Measurements from ENCODE around the gene TPPP3. TPM values are rescaled to one million over a fixed set of nuclear protein-coding genes. Genes with fewer than 3 reads are reported as not detected.

Gene TPPP3
- total RNA-seq, 1 experiment from 2014 or later: 0.28 TPM

- no TSS peak for BruUV-seq (replicated peaks)
- Histone ChIP-seq H3K27ac (ENCODE audit: low read depth, low read length, poor library complexity, severe bottlenecking) (no peak overlapping the region), H3K36me3 (ENCODE audit: insufficient read depth, low read length, poor library complexity, severe bottlenecking) (no peaks in the 10 kb centered on the region), H3K27me3 (replicated peaks; ENCODE audit: insufficient read depth, low read depth, low read length, poor library complexity) (peaks cover 3% of the 10 kb centered on the region), H3K4me3 (ENCODE audit: low read depth, low read length, poor library complexity, severe bottlenecking) (no peak overlapping the region), H3K9me3 (ENCODE audit: low read depth, low read length, poor library complexity, severe bottlenecking) (no peaks in the 10 kb centered on the region), H3K4me1 (ENCODE audit: insufficient read depth, low read length, poor library complexity, severe bottlenecking) (peaks cover 4% of the 10 kb centered on the region)
- TF ChIP-seq CTCF (conservative IDR thresholded peaks at IDR 0.05; ENCODE audit: low read depth, low read length) (no peak), EZH2 (IDR thresholded peaks at IDR 0.05; ENCODE audit: borderline replicate concordance, low read depth, low read length, poor library complexity, severe bottlenecking) (no peak)
- no peak for DNase-seq (ENCODE audit: low spot score)
- intact Hi-C loops (cut with micrococcal nuclease; ENCODE audit: unreplicated experiment): no loop called here
- ChIA-PET CTCF (no interaction called here), POLR2A (ENCODE audit: low non-redundant PET) (no interaction called here)
Measured at GRCh38 chr16:67433131-67433719, 39.9 kb upstream of the TPPP3 start.

- H3K4me3 ChIP-seq (ENCODE audit: low read depth, low read length, poor library complexity, severe bottlenecking): no peak overlapping the region
- TF ChIP-seq EZH2 (IDR thresholded peaks at IDR 0.05; ENCODE audit: borderline replicate concordance, low read depth, low read length, poor library complexity, severe bottlenecking) (no peak), CTCF (conservative IDR thresholded peaks at IDR 0.05; ENCODE audit: low read depth, low read length) (no peak)
- H3K27ac ChIP-seq (ENCODE audit: low read depth, low read length, poor library complexity, severe bottlenecking): no peak overlapping the region
- CTCF ChIA-PET: interaction anchor here (0.5 kb wide), 1 partner anchor 22 kb away, joined by 3 read pairs; no protein-coding TSS in a partner anchor
- peaks cover 3% of the 10 kb centered on the region for H3K27me3 ChIP-seq (replicated peaks; ENCODE audit: insufficient read depth, low read depth, low read length, poor library complexity)
- H3K9me3 ChIP-seq (ENCODE audit: low read depth, low read length, poor library complexity, severe bottlenecking): no peaks in the 10 kb centered on the region
- intact Hi-C loops (cut with micrococcal nuclease; ENCODE audit: unreplicated experiment): no loop called here
- H3K36me3 ChIP-seq (ENCODE audit: insufficient read depth, low read length, poor library complexity, severe bottlenecking): no peaks in the 10 kb centered on the region
- H3K4me1 ChIP-seq (ENCODE audit: insufficient read depth, low read length, poor library complexity, severe bottlenecking): peaks cover 4% of the 10 kb centered on the region
- no peak for DNase-seq (ENCODE audit: low spot score)
- POLR2A ChIA-PET (ENCODE audit: low non-redundant PET): interaction anchor here (0.7 kb wide), 1 partner anchor 73 kb away, joined by 15 read pairs; no protein-coding TSS in a partner anchor
- BruUV-seq (replicated peaks): no TSS peak
Measured at GRCh38 chr16:67432506-67432890, 39.2 kb upstream of the TPPP3 start.

DNA sequence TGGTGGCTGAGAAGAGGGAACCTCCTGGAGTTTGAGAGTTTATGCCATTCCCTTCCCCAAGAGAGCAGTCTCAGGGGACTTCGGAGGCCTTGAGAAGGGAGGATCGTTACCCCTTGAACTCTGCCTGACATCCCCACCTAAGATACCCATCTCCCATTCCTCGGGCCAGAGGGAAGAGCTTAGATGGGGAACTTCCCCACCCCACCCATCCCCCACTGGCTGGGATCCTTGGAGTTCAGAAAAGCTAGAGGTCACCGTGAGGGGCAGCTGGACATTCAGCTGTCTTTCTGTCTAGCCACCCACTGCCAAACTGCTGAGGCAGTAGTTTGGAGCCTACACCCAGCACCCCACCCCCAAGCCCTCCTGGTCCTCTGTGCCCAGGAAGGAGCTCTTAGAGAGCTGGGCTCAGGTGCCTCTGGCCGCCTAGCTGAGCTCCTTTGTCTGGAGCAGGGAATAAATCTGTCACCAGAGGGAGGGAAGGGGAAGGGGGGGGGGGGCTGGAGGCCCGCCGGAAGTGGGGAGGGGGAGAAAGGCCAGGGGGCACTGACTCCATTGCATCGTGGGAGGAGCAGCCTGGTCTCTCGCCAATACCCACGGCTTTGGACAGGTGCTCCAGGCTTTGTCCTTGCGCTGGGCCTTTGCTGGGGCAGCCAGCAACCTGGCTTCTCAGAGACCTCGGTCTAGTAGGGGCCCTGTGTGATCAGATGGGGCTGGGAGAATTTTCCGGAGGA is 38.6 kb upstream of the TPPP3 start:
- POLR2A ChIA-PET (ENCODE audit: low non-redundant PET): interaction anchor here (0.6 to 0.7 kb wide), 3 partner anchors 73 to 741 kb away, joined by 3 to 15 read pairs (median 5); no protein-coding TSS in a partner anchor
- intact Hi-C loops (cut with micrococcal nuclease; ENCODE audit: unreplicated experiment): no loop called here

More for the DNA sequence above, 38.6 kb upstream of the TPPP3 start:
- TF ChIP-seq EZH2 (IDR thresholded peaks at IDR 0.05; ENCODE audit: borderline replicate concordance, low read depth, low read length, poor library complexity, severe bottlenecking) (no peak), CTCF (conservative IDR thresholded peaks at IDR 0.05; ENCODE audit: low read depth, low read length) (no peak)
- CTCF ChIA-PET: interaction anchor here (0.5 to 0.7 kb wide), 4 partner anchors 10 to 153 kb away, joined by 3 to 8 read pairs (median 5); partner anchors contain the start of gene PLEKHG4
- Histone ChIP-seq H3K4me3 (ENCODE audit: low read depth, low read length, poor library complexity, severe bottlenecking) (peak overlapping the region; percentile 52), H3K9me3 (ENCODE audit: low read depth, low read length, poor library complexity, severe bottlenecking) (no peaks in the 10 kb centered on the region), H3K27ac (ENCODE audit: low read depth, low read length, poor library complexity, severe bottlenecking) (no peak overlapping the region), H3K36me3 (ENCODE audit: insufficient read depth, low read length, poor library complexity, severe bottlenecking) (no peaks in the 10 kb centered on the region), H3K27me3 (replicated peaks; ENCODE audit: insufficient read depth, low read depth, low read length, poor library complexity) (peaks cover 3% of the 10 kb centered on the region), H3K4me1 (ENCODE audit: insufficient read depth, low read length, poor library complexity, severe bottlenecking) (peaks cover 4% of the 10 kb centered on the region)
- DNase-seq (ENCODE audit: low spot score): no peak
- BruUV-seq (replicated peaks): no TSS peak
